Uterus (tissue), 4 donors: ENCODE results near the gene IL1R1. TPM values are rescaled to one million over a fixed set of nuclear protein-coding genes. Genes with fewer than 3 reads are reported as not detected.

ENCODE experiments used
- DNase-seq, 2 donors: peaks; one replicate each; pipeline ENCODE4 v3.0.0-alpha.2; 2019 to 2020
- H3K27ac ChIP-seq, 2 donors: fragments of 200-600 bp; sonication (generic); 1 replicate in 1 of 2; 2 replicates in 1 of 2; pipeline ENCODE4 v1.5.1; 2016 to 2018
- H3K27me3 ChIP-seq, 2 donors: fragments of 200-600 bp; sonication (generic); one replicate each; pipeline ENCODE4 v1.5.1; 2018 to 2019; ENCODE audit warnings: control low read depth in 1 of 2
- H3K36me3 ChIP-seq, 2 donors: fragments of 200-600 bp; sonication (generic); one replicate each; pipeline ENCODE4 v1.5.1; 2019; ENCODE audit warnings: control low read depth in 1 of 2
- H3K4me1 ChIP-seq, 2 donors: fragments of 200-600 bp; sonication (generic); one replicate each; pipeline ENCODE4 v1.5.1; 2018 to 2019; ENCODE audit warnings: control low read depth in 1 of 2
- H3K4me3 ChIP-seq, 2 donors: fragments of 200-600 bp; sonication (generic); 1 replicate in 1 of 2; 2 replicates in 1 of 2; pipeline ENCODE4 v1.5.1; 2018 to 2019; ENCODE audit warnings: mild to moderate bottlenecking in 1 of 2
- H3K9me3 ChIP-seq, 2 donors: fragments of 200-600 bp; sonication (generic); one replicate each; pipeline ENCODE4 v1.5.1; 2019; ENCODE audit warnings: control low read depth in 1 of 2
- POLR2A ChIP-seq, 2 donors: fragments of 450-650 bp; IDR thresholded peaks; one replicate each; pipeline ENCODE4 v1.6.1; 2016; ENCODE audit warnings: antibody characterized with exemption in 2 of 2, mild to moderate bottlenecking in 1 of 2, moderate library complexity in 1 of 2
- intact Hi-C: fragments of 100-400 bp; cut with DNase I; formaldehyde crosslinking; loops from one replicate; pipeline ENCODE4 v1.15.1; 2023; ENCODE audit warnings: low total_unique reads
- total RNA-seq, 4 donors: library from RNA; depleted of rRNA in 3 of 4; stranded (reverse); fragments of >200 nt in 3 of 4; gene quantifications; one replicate each; pipeline versions ENCODE4 v1.1.0 to v1.2.4, GENCODE V29; 2014 to 2023
- TF ChIP-seq, protein P1 (sequence below), 4 experiments: fragments of 200-600 bp in 2 of 4; fragments of 450-650 bp in 2 of 4; sonication (generic) in 2 of 4; IDR thresholded peaks; one replicate each; pipeline ENCODE4 v1.5.1; 2016 to 2019; ENCODE audit warnings: antibody characterized with exemption in 4 of 4, mild to moderate bottlenecking in 2 of 4, moderate library complexity in 1 of 4
- donor health status: DM: yes; HTN: yes; CAD: no.

IL1R1 gene
- total RNA-seq, 4 donors from 2014 or later, result 43.8 to 94.9 (median 70.1) TPM

GRCh38 chr2:102224824-102225739 is 82.5 kb downstream of the IL1R1 start:
- Histone ChIP-seq H3K36me3 (no peaks in the 10 kb centered on the region), H3K27me3 (no peaks in the 10 kb centered on the region), H3K9me3 (no peaks in the 10 kb centered on the region), H3K4me1 (peaks cover 6 to 8% of the 10 kb centered on the region in 2 donors), H3K4me3 (no peak overlapping the region), H3K27ac (no peak overlapping the region)
- DNase-seq, result no peak
- intact Hi-C loops, result no loop called here
- TF ChIP-seq, protein P1, sequence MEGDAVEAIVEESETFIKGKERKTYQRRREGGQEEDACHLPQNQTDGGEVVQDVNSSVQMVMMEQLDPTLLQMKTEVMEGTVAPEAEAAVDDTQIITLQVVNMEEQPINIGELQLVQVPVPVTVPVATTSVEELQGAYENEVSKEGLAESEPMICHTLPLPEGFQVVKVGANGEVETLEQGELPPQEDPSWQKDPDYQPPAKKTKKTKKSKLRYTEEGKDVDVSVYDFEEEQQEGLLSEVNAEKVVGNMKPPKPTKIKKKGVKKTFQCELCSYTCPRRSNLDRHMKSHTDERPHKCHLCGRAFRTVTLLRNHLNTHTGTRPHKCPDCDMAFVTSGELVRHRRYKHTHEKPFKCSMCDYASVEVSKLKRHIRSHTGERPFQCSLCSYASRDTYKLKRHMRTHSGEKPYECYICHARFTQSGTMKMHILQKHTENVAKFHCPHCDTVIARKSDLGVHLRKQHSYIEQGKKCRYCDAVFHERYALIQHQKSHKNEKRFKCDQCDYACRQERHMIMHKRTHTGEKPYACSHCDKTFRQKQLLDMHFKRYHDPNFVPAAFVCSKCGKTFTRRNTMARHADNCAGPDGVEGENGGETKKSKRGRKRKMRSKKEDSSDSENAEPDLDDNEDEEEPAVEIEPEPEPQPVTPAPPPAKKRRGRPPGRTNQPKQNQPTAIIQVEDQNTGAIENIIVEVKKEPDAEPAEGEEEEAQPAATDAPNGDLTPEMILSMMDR (IDR thresholded peaks at IDR 0.05), result no peak
- no peak for TF ChIP-seq POLR2A (IDR thresholded peaks at IDR 0.05)

DNA sequence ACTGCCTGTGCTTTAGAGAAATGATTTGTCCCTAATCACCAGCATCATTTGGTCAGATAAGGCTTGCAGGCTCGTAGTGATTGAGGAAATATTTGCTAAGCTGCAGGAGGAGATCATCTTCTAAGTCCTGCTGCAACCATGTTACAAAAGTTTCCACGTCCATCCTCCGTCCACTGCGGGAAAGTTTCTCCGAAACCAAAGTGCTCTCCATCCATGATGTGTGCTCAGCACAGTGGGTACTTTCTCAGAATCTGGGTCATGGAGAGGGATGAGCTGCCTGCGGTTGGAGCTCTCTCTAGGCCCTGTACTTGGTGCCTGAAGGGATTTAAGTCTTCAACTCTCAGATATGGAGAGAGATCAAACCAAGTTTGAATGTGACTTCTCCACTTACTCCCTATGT is 83.6 kb downstream of the IL1R1 start:
- H3K27ac ChIP-seq, result peak overlapping the region; percentile 88 to 97

DNA sequence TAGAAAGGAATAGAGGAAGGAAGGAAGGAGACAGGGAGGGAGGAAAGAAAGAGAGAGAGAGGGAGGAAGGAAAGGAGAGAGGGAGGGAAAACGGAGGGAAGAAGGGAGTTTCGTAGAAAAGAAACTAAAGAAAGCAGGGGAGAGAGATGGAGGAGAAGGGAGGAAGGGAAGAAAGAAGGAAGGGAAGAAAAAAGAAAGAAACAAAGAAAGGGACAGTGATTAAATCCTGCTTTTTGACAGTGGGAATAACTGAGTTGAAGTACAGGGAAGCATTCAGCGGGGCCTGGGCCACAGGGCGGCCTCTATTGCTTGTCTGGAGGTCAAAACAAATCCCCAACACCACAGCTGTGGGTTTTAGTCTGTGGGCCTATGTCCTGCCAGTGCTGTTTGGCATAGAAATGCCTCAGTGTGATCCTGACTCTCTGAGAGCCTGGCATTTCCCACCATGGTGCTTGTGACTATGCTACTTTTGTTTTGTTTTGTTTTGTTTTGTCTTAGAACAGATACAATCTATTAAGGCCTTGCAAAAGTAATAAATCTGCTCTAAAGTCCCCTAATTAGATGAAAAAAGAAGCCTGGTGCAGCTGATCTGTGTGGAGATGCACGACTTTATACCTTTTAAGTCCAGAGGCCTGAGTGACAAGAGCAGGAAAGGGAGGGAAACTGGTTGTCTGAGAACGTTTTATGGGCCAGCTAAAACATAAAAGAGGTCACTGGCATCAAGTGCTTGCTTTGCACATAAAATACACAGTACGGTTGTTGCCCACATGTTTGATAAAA is 84.3 kb downstream of the IL1R1 start:
- H3K4me3 ChIP-seq, result no peak overlapping the region
- no peaks in the 10 kb centered on the region for H3K27me3 ChIP-seq
- no peak for DNase-seq
- peak overlapping the region; percentile 88 to 97 for H3K27ac ChIP-seq
- H3K36me3 ChIP-seq, result no peaks in the 10 kb centered on the region
- no peaks in the 10 kb centered on the region for H3K9me3 ChIP-seq
- peaks cover 6 to 8% of the 10 kb centered on the region in 2 donors for H3K4me1 ChIP-seq
- intact Hi-C loops, result no loop called here
- TF ChIP-seq, protein P1 (IDR thresholded peaks at IDR 0.05), result no peak
- TF ChIP-seq POLR2A (IDR thresholded peaks at IDR 0.05), result no peak

More for the DNA sequence above, 83.6 kb downstream of the IL1R1 start:
- H3K4me1 ChIP-seq, result peaks cover 6 to 8% of the 10 kb centered on the region in 2 donors
- no peaks in the 10 kb centered on the region for H3K9me3 ChIP-seq
- no peak overlapping the region for H3K4me3 ChIP-seq
- H3K27me3 ChIP-seq, result no peaks in the 10 kb centered on the region
- intact Hi-C loops, result no loop called here
- TF ChIP-seq POLR2A (IDR thresholded peaks at IDR 0.05), result no peak
- TF ChIP-seq, protein P1 (IDR thresholded peaks at IDR 0.05), result no peak
- no peaks in the 10 kb centered on the region for H3K36me3 ChIP-seq
- DNase-seq, result no peak

GRCh38 chr2:102229141-102229769 is 86.7 kb downstream of the IL1R1 start:
- no peak for DNase-seq
- Histone ChIP-seq H3K4me3 (no peak overlapping the region), H3K27me3 (no peaks in the 10 kb centered on the region), H3K9me3 (no peaks in the 10 kb centered on the region), H3K36me3 (no peaks in the 10 kb centered on the region), H3K27ac (peak overlapping the region; percentile 88 to 97), H3K4me1 (peaks cover 6 to 8% of the 10 kb centered on the region in 2 donors)
- intact Hi-C loops, result no loop called here
- TF ChIP-seq POLR2A (IDR thresholded peaks at IDR 0.05), result no peak
- TF ChIP-seq, protein P1 (IDR thresholded peaks at IDR 0.05), result no peak

Other genes with a start within 250 kb of the IL1R1 start
- gene IL1R2, start 150.8 kb upstream of the IL1R1 start, total RNA-seq, result 1 to 10 TPM; 2.9 to 8.2 (median 4.9) TPM
- gene IL1RL2, start 44.3 kb downstream of the IL1R1 start, total RNA-seq, result 1 to 10 TPM in 1 of 4 donors, under 1 TPM in 1, not detected in 2; 0.70 to 1.3 TPM
- gene IL1RL1, start 168.8 kb downstream of the IL1R1 start, total RNA-seq, result 10 to 100 TPM in 1 of 4 donors, 1 to 10 TPM in 3; 1.7 to 12.3 (median 6.8) TPM
- gene IL18R1, start 213.1 kb downstream of the IL1R1 start, total RNA-seq, result 10 to 100 TPM in 1 of 4 donors, 1 to 10 TPM in 3; 1.3 to 10.4 (median 4.6) TPM